Right ventricle myocardium inferior (tissue), 1 donor: ENCODE results near the gene CFH. TPM values are rescaled to one million over a fixed set of nuclear protein-coding genes. Genes with fewer than 3 reads are reported as not detected.
"Not testable (repeated sequence)": the region's sequence is repeated elsewhere in the genome, so short reads cannot be mapped to it uniquely, and the experiment has no call there.

Source experiments
- ATAC-seq: fragments of 200-7000 bp; cut with Tn5 transposase; one replicate; pipeline ENCODE4 v1.9.1; 2020; ENCODE audit warnings: mild to moderate bottlenecking, moderate library complexity
- DNase-seq: peaks from one replicate; pipeline ENCODE4 v3.0.0; 2021; ENCODE audit errors: missing footprints
- intact Hi-C: fragments of 100-400 bp; cut with DNase I; formaldehyde crosslinking; loops from one replicate; pipeline ENCODE4 v1.11.0; 2022
- long read RNA-seq: library from polyadenylated mRNA; unstranded; transcript quantifications from one replicate; pipeline ENCODE4 v2.0.0, GENCODE V29; 2021
- total RNA-seq: library from RNA; stranded (reverse); fragmentation: NEBNext Ultra II Directional; extraction: Animal tissue kit (Norgen Biotek cat#: 25700); gene quantifications from one replicate; pipeline ENCODE4 v1.2.1, GENCODE V29; 2021
- donor health status: DM: no; HTN: yes; CAD: no; lungs with severe emphysema.

Gene CFH
- 39.6 TPM for total RNA-seq
- long read RNA-seq, full-length matches to known transcripts = 13 of 13 reads
- long read RNA-seq, partial matches to known transcripts = 0 of 13 reads
- long read RNA-seq, other reads (novel, unspliced or antisense) = 0 of 13 reads

DNA sequence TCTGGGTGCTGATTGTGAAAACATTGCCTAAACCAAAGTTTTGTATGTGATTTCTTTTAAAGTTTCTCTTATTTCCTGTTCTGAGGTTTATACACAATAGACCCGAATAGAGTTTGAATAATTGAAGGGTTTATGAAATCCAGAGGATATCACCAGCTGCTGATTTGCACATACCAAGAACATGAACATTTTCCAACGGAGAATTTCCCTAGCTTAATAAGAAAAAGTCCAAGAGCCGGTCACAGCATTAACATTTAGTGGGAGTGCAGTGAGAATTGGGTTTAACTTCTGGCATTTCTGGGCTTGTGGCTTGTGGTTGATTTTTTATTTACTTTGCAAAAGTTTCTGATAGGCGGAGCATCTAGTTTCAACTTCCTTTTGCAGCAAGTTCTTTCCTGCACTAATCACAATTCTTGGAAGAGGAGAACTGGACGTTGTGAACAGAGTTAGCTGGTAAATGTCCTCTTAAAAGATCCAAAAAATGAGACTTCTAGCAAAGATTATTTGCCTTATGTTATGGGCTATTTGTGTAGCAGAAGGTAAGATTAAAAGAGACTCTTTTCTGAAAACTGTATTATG is at the start of gene CFH:
Gene CFH (plus strand): TSS at position 407 of the 579 bp plus-strand sequence. CDS start 75 bp downstream, at position 482.
- intact Hi-C loops = no loop called here
- ATAC-seq = peak; percentile 39
- no peak for DNase-seq

DNA sequence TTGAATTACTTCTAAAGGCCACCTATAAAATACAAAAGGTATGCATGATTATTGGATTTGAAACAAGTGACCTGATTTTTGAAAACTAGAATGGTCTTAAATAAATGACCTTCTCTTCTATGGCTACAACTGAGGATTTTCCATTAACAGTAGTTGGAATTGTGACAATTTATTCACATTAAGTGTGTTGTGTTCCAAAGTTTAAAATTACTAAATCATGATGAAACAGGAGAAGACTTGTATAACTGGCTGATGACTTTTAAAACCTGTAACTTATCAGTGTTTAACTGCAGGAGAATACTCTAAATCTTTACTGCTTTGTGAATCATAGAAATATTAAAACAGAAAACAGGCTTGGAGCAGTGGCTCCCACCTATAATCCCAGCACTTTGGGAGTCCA is 48.2 kb upstream of the CFH start:
- intact Hi-C loops = no loop called here
- DNase-seq (no peak), ATAC-seq (no peak)

DNA sequence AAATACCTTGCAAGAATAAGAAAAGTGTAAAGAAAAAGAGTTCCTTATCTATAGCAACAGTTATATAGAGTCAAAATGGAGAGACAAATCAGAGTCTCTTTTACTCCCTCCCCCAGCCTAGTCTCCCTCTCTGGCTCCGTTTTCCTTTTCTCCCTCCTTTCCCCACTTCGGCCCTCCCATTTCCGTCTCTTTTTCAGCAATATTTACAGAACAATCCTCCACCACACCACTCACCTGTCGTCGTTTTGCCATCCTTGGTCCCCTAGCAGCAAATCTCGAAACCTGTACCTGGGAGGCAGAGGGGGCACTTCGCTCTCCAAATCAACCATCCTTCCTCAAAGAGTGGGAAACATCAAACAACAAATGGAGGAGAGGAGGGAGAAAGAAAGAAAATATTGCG is 43.9 kb upstream of the CFH start:
- DNase-seq = no peak
- intact Hi-C loops = no loop called here
- ATAC-seq = no peak

DNA sequence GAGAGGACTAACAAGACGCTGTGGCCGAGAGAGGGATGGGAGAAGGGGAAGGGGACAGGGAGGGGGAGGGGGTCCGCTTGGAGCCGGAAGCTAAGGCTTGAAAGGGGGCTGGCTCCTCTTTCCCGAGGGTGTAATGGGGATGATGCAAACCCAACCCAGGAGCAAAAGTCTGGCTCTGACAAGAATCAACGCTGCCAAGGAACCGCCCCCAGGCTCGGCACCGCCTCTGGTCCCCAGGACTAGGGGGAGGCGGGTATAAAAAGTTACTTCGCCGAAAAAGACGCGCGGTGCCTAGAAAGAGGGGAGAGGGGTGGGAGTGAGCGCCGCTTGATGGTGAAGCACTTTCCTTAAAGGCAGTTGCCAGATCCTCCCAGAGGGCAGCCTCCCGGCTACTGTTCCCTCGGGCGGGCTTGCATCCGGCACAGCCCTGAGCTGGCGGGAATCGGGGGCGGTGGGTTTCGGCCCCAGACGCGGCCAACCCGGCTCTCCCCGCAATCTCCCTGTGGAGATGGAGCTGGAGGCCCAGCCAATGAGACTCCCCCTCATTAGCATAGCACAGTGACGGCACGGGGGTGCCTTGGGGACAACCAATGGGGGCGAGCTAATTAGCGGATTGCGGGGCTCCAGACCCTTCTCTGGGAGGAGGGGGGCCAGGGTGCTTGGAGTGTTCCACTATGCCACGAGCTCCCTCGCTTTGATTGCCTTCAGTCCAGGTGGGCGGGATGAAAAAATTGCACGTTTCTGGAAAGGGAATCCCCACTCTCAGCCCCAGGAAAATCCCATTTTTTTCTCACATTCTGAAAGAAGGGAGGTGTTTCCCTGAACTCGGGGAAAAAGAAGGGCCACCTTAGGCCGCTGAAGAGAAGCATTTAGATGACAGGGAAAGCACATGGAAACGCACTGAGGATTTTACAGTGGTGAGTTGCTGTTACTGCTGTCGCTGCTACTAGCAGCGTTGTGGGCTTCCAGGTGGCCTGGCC is 43.2 kb upstream of the CFH start, which contains the start of gene KCNT2:
Gene KCNT2 (minus strand): TSS at position 51 of the 980 bp plus-strand sequence. CDS start 131 bp downstream, outside the sequence.
- intact Hi-C loops = no loop called here
- ATAC-seq (peak; percentile 84), DNase-seq (peak; percentile 73)

DNA sequence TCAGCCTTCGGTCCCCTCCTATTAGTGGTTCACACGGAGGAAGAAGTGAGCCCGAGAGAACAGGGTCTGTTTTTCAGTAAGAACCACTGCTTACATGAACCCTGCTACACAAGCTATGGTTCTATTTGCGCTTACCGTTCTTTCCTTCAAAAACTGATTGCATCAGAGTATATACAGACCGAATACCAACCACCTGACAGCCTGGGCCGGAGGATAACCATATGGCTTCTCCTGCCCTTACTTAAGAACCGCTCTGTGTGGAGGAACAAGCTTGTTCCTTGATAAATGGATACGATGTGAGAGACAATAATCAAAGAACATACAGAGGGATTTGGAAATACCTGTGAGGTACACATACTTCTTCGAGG is 42.5 kb upstream of the CFH start:
- DNase-seq (no peak), ATAC-seq (peak; percentile 24)
- intact Hi-C loops = no loop called here

DNA sequence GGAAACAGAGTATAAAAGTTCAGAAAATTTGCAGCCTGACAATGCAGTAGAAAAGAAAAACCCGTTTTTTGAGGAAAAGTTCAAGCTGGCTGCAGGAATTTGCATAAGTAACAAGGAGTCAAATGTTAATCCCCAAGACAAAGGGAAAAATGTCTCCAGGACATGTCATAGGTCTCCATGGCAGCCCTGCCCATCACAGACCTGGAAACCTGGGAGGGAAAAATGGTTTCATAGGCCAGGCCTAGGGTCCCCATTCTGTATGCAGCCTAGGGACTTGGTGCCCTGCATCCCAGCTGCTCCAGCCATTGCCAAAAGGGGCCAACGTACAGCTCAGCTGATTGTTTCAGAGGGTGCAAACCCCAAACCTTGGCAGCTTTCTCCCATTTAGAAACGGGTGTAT is 40.0 kb upstream of the CFH start:
- ATAC-seq = no peak

DNA sequence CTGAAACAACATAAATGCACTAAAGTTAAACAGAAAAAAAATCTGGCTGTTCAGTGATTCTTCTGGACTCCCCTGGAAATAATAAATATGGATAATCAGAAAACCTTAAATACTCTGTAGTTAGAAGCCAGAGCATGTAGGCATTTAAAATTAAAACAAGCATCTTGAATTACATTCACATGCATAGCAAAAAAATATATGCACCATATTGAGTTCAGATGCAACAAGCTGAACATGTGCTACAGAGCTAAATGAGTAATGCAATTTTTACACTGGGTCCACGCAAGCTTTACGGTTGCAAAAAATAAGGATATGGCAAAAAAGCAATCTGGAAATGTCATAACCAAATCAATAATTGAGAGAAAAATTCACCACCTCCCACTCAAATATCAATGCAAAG is 32.1 kb upstream of the CFH start:
- intact Hi-C loops = no loop called here
- no peak for DNase-seq
- ATAC-seq = no peak

More for the DNA sequence above, 40.0 kb upstream of the CFH start:
- intact Hi-C loops = no loop called here
- no peak for DNase-seq

DNA sequence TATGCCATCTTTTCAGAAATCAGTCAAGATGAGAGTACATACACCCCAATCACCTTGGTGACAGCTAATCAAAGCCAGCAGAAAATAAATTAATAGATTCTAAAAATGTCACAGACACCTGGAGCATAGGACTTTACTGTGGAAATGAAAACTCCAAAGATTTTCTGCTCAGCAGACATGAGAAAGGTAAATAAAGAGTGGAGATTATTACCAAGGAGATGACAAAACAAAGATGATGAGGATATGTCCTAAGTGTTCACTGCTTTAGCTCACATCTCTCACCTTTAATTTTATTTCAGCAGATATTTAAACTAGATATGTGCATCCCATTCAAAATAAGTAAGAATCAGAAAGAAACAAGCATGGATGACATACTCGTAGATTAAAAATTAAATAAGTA is 28.8 kb upstream of the CFH start:
- ATAC-seq (no peak), DNase-seq (no peak)
- intact Hi-C loops = no loop called here

DNA sequence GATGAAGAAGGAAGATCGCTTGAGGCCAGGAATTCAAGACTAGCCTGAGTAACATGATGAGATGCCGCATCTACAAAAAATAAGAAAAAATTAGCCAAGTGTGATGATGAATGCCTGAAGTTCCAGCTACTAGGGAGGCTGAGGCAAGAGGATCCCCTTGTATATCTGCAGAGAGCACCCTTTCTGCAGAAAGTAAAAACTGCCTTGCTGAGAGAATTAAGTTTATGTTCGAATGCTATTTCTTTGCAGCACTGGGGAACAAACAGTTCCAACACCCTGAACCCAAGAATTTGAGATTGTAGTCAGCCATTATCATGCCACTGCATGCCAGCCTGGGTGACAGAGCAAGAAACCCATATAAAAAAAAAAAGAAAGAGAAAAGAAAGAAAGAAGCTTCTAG is 23.0 kb upstream of the CFH start:
- intact Hi-C loops = no loop called here
- ATAC-seq (no peak), DNase-seq (no peak)

DNA sequence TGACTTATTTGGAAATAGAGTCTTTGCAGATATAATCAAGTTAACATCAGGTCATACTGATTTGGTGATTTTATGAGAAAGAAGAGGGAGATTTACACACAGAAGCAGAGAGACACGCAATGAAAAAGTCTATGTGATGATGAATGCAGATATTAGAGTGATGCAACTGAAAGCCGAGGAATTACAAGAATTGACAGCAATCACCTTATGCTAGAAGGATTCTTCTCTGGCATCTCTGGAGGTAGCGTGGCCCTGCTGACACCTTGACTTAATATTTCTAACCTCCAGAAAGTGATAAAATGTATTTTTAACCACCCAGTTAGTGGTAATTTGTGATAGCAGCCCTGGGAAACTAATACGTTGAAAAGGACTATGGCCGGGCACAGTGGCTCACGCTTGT is 14.2 kb upstream of the CFH start:
- DNase-seq (no peak), ATAC-seq (no peak)
- intact Hi-C loops = no loop called here

DNA sequence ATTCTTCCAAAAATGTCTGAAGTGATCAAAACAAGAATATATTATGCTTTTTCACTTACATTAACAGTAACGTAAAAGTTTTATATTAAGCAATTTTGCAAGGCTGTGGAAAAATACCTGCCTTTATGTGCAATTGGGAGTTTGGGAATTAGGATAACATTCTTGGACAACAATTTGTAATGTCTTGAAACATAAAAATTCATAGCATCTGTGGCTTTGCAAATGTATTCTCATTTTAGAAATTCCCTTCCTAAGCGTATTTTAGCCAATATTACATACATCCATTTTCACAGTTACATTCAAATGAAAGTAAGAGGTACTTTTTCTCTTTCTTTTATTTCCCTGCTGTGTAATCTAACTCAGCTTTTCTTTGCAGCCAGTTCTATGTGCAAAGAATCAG is 13.4 kb upstream of the CFH start:
- intact Hi-C loops = no loop called here
- ATAC-seq = no peak
- DNase-seq = no peak

DNA sequence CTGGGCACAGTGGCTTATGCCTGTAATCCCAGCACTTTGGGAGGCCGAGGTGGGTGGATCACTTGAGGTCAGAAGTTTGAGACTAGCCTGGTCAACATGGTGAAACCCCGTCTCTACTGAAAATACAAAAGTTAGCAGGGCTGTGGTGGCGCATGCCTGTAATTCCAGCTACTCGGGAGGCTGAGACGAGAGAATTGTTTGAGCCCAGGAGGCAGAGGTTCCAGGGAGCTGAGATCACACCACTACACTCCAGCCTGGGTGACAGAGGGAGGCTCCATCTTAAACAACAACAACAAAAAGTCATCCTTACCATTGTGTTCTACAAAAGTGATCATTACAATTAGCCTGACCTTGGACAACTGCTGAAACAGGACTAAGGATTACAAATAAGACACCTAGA is 12.6 kb upstream of the CFH start:
- DNase-seq, intact Hi-C loops, ATAC-seq: not testable (repeated sequence)

DNA sequence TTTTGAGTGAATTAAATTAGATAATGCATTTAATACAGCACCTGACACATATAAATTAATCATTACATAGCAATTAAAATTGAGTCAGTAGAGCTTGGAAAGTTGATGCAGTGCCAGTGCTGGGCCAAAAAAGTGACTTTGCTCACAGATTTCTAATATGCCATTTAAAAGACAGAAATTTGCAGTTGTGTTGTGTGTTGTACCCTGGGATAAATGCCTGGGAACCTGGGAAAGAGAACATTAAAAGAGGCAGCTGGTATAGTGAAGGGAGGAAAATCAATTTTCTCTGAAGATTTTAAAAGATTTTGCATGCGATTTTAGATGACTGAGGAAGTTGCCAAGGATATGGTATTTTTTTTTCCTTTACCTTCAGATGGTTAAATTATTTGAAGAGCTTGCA is 10.9 kb upstream of the CFH start:
- DNase-seq (no peak), ATAC-seq (no peak)
- intact Hi-C loops = no loop called here

DNA sequence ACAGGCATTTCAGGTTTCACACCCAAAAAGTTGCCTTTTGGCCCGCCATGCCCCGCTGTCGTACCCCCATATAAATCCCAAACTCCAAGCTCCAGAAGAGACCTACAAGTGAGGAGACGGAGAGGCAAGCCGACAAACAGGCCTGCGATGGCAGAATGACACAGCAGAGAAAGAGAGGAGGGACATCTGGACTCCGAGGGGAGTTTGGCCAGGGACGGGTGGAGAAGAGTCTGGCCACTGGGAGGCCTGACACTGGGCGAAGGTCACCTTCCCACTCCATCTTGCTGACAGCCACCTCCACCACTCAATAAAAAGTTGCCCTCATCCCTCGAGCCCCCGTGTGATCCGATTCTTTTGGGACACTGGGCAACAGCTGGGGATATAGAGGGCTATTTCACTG is 1.9 kb upstream of the CFH start:
- intact Hi-C loops = no loop called here
- ATAC-seq (no peak), DNase-seq (no peak)

DNA sequence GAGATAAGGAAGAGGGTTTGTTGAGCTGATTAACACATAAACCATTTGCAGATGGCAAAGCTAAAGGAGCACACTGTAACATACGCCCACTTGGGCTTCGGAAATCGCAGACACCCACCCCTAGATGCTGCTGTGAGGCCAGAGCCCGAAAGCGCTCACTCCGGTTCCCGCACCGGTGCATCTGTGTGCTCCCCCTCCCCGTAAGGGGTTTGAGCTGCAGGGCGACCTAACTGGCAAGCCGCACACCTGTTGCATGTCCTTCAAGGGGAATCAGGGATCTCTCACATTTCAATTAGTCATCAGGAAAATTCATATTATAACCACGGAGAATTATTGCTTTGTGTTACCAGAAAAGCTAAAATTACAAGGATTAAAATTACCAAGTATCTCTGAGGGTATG is 1.4 kb upstream of the CFH start:
- no peak for ATAC-seq
- intact Hi-C loops = no loop called here
- DNase-seq = no peak

DNA sequence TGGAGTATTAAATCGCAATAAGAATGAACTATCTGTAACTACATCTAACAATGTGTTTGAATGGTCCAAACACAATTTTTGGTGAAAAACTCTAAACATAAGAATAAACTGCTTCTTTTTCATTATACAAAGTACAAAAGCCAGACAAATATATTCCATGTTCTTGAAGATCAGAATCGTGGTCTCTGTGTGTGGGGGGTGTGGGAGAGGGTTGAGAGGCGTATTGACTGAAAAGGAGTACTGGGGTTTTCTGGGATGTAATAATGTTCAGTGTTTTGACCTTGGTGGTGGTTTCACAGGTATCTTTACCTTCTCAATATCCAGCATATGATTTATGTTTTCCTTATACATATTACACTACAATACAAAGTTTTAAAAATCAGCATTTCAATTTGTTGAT is 764 bp upstream of the CFH start:
- intact Hi-C loops = no loop called here
- DNase-seq (no peak), ATAC-seq (no peak)

DNA sequence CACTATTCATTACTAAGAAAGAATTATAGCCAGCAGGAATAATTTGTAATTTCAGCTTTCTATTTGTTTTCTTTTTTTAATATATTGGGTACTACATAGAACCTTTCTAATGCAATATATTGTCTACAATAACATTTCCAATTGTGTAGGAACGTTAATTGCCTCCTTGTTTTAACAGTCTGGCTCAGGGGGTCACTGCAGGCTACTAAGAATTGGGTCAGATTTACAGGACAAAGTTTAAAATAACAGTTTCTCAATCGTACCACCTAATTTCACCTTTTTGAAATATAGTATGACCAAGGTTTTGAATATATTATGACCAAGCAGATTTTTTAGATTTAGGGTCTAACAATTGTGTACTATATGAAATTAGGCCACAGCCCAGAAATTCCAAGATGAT is 2.4 kb downstream of the CFH start:
- ATAC-seq = no peak
- DNase-seq = no peak
- intact Hi-C loops = no loop called here

DNA sequence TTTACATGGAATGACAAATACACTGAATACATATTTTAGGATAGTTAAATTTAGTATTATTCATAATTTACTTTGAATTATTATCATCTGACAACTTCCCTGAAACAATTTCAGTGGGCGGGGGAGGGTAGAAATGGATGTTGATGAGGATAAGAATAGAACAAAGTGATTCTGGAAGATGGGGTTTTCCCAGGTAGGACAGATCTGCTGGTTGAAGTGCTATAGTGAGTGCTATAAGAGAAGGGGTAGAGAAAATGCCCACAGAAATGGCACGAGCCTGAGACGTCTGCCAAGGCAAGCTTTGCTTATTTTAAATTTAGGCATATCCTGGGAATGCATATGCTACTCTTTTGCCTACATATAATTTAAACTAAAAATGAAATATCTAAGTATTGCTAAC is 3.2 kb downstream of the CFH start:
- intact Hi-C loops = no loop called here
- no peak for ATAC-seq
- no peak for DNase-seq

DNA sequence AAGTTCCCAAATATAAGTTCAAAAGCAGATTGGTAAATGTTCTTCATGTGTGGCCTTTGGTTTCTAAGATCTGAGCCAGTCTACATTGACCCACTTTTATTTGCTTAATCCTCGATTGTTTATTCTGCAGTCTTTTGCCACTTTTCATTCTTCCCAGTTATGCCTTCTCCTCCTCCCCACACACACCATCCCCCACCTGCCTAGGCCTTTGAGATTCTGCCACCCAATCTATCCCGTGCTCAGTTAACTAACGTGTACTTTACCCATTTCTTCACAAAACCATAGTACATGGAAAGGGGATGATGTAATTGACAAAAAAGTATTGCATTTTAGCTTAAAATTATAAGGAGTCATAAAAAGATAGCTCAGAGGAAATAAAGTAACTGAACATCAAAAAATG is 3.7 kb downstream of the CFH start:
- no peak for ATAC-seq
- intact Hi-C loops = no loop called here
- no peak for DNase-seq

DNA sequence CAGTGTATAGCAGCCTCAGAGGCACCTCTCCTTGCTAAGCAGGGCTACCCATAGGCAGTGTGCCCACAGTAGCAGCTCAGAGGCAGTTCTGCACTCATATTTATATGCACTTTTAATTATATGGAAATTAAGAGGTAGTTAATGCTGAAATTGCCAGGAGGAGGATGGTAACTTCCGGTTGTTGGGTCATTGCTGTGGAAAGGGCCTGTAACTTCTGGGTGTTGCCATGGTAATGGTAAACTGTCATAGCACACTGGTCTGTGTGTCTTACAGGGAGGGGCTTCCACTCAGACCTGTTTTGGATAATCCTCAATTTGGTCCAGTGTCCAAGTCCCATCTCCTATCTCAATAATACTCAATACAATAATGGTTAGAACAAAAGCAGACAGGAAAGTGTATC is 7.6 kb downstream of the CFH start:
- no peak for DNase-seq
- no peak for ATAC-seq
- intact Hi-C loops = no loop called here
